Transverse colon (tissue), 4 donors: ENCODE results near the gene RABGAP1.

Experiments
- CTCF ChIP-seq, 5 experiments: fragments of 200-600 bp in 3 of 5; fragments of 450-650 bp in 2 of 5; sonication (generic) in 3 of 5; IDR thresholded peaks; 1 replicate in 2 of 5; 2 replicates in 3 of 5; pipeline ENCODE4 v1.5.1; 2016 to 2017; ENCODE audit warnings: antibody characterized with exemption in 5 of 5, inconsistent platforms in 3 of 5, mild to moderate bottlenecking in 2 of 5, moderate library complexity in 1 of 5
- EP300 ChIP-seq: sonication (generic); formaldehyde crosslinking; IDR thresholded peaks from one replicate; pipeline ENCODE4 v1.6.1; 2017; ENCODE audit warnings: antibody characterized with exemption, low read depth
- POLR2A ChIP-seq: fragments of 450-650 bp; IDR thresholded peaks from one replicate; pipeline ENCODE4 v1.6.1; 2016; ENCODE audit warnings: antibody characterized with exemption, mild to moderate bottlenecking, moderate library complexity
- POLR2AphosphoS5 ChIP-seq, 3 donors: sonication (generic); formaldehyde crosslinking; IDR thresholded peaks; one replicate each; pipeline ENCODE4 v1.6.1; 2016; ENCODE audit warnings: antibody characterized with exemption in 3 of 3

DNA sequence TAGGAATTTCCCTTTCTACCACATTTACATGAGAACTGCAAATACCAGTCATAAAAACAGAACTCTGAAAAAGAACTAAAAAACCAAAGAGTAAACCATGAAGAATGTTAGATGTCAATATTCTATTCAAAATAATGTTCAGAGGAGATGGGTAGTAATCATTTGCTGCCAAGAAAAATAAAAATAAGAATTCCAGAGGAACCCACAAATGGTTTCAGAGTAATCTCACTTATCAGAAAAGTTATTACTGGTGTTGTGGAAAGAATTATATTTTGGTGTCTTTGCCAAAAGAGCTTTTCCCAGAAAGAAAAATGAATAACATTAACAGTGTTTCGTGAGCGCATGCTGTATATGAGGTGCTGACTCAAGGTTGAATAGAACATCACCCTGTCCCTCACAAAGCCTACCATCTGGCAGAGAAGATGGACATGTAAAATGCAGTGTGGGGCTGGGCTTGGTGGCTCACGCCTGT is 128.2 kb downstream of the RABGAP1 start:
- no peak for TF ChIP-seq CTCF (IDR thresholded peaks at IDR 0.05)
- TF ChIP-seq POLR2A, result no peak
- no peak for TF ChIP-seq EP300
- TF ChIP-seq POLR2AphosphoS5 (IDR thresholded peaks at IDR 0.05), result no peak
